Nephron progenitor cell (in vitro differentiated cells): ENCODE results near the gene RARRES2.
A peak's percentile ranks its signal among the peaks of the same experiment; 100 is the strongest.

Experiments used
- DNase-seq: peaks from one replicate; pipeline ENCODE4 v3.0.0; 2021
- H3K27ac Mint-ChIP-seq: 2 replicates; pipeline ENCODE4 v1.8.0; 2021; ENCODE audit warnings: mild to moderate bottlenecking, moderate library complexity, mixed read lengths
- H3K27me3 Mint-ChIP-seq: 2 replicates; pipeline ENCODE4 v1.8.0; 2021; ENCODE audit warnings: mild to moderate bottlenecking, low read depth, mixed read lengths; ENCODE audit not compliant: poor library complexity
- H3K36me3 Mint-ChIP-seq: 2 replicates; pipeline ENCODE4 v1.8.0; 2021; ENCODE audit warnings: low read depth, mixed read lengths
- H3K4me1 Mint-ChIP-seq: 2 replicates; pipeline ENCODE4 v1.8.0; 2021; ENCODE audit warnings: mixed read lengths
- H3K4me3 Mint-ChIP-seq: 2 replicates; pipeline ENCODE4 v1.8.0; 2021; ENCODE audit warnings: mild to moderate bottlenecking, moderate library complexity, mixed read lengths
- H3K9me3 Mint-ChIP-seq: 2 replicates; pipeline ENCODE4 v1.8.0; 2021; ENCODE audit warnings: mild to moderate bottlenecking, moderate library complexity, mixed read lengths
- CTCF ChIP-seq: fragments of 200-600 bp; sonication (generic); IDR thresholded peaks from 2 replicates; pipeline ENCODE4 v1.5.0; 2021; ENCODE audit warnings: antibody characterized with exemption

RARRES2 gene

GRCh38 chr7:150385302-150385723 lies 43.9 kb upstream of the RARRES2 start:
- TF ChIP-seq CTCF, result no peak
- Mint-ChIP-seq H3K27me3 (peaks cover 3% of the 10 kb centered on the region), H3K9me3 (no peaks in the 10 kb centered on the region), H3K27ac (no peak overlapping the region), H3K4me1 (peaks cover 75% of the 10 kb centered on the region), H3K36me3 (peaks cover 25% of the 10 kb centered on the region), H3K4me3 (no peak overlapping the region)
- DNase-seq, result no peak

GRCh38 chr7:150384406-150385301 lies 43.2 kb upstream of the RARRES2 start:
- H3K4me1 Mint-ChIP-seq, result peaks cover 82% of the 10 kb centered on the region
- peak overlapping the region; percentile 32 for H3K4me3 Mint-ChIP-seq

GRCh38 chr7:150383710-150384397 lies 42.4 kb upstream of the RARRES2 start:
- H3K36me3 Mint-ChIP-seq, result peaks cover 12% of the 10 kb centered on the region
- H3K9me3 Mint-ChIP-seq, result no peaks in the 10 kb centered on the region
- H3K27me3 Mint-ChIP-seq, result peaks cover 4% of the 10 kb centered on the region
- H3K27ac Mint-ChIP-seq, result no peak overlapping the region
- peaks cover 80% of the 10 kb centered on the region for H3K4me1 Mint-ChIP-seq
- peak overlapping the region; percentile 52 for H3K4me3 Mint-ChIP-seq
- TF ChIP-seq CTCF, result no peak
- DNase-seq, result peak; percentile 73

More at GRCh38 chr7:150384406-150385301, 43.2 kb upstream of the RARRES2 start:
- no peak for TF ChIP-seq CTCF
- no peak for DNase-seq
- H3K36me3 Mint-ChIP-seq, result peaks cover 18% of the 10 kb centered on the region
- peak overlapping the region; percentile 93 for H3K27ac Mint-ChIP-seq
- H3K9me3 Mint-ChIP-seq, result no peaks in the 10 kb centered on the region
- peaks cover 4% of the 10 kb centered on the region for H3K27me3 Mint-ChIP-seq

GRCh38 chr7:150382844-150383225 lies 41.4 kb upstream of the RARRES2 start:
- DNase-seq, result no peak
- Mint-ChIP-seq H3K27ac (peak overlapping the region; percentile 89), H3K36me3 (peaks cover 12% of the 10 kb centered on the region), H3K4me3 (peak overlapping the region; percentile 63), H3K9me3 (no peaks in the 10 kb centered on the region), H3K4me1 (peaks cover 77% of the 10 kb centered on the region), H3K27me3 (peaks cover 4% of the 10 kb centered on the region)
- TF ChIP-seq CTCF, result no peak

GRCh38 chr7:150382123-150382843 lies 40.9 kb upstream of the RARRES2 start:
- Mint-ChIP-seq H3K9me3 (no peaks in the 10 kb centered on the region), H3K36me3 (peaks cover 11% of the 10 kb centered on the region), H3K4me3 (peak overlapping the region; percentile 63), H3K27me3 (peaks cover 4% of the 10 kb centered on the region), H3K27ac (peak overlapping the region; percentile 89), H3K4me1 (peaks cover 83% of the 10 kb centered on the region)
- DNase-seq, result no peak
- TF ChIP-seq CTCF, result no peak
